Smooth muscle cell (in vitro differentiated cells): ENCODE results near the gene LYSET. TPM values are rescaled to one million over a fixed set of nuclear protein-coding genes. Genes with fewer than 3 reads are reported as not detected.
"Not testable (repeated sequence)": the region's sequence is repeated elsewhere in the genome, so short reads cannot be mapped to it uniquely, and the experiment has no call there.

Experiments
- DNase-seq: peaks from one replicate; lab custom pipeline; 2025; ENCODE audit not compliant: unreplicated experiment; lab: John Stamatoyannopoulos, UW
- H2AFZ ChIP-seq: fragments of 200-600 bp; sonication (generic); 2 replicates; pipeline ENCODE4 v1.6.0; 2016; ENCODE audit warnings: antibody characterized with exemption, low read depth, mild to moderate bottlenecking
- H3F3A ChIP-seq: fragments of 200-600 bp; sonication (generic); 2 replicates; pipeline ENCODE4 v1.6.0; 2017; ENCODE audit warnings: antibody characterized with exemption, low read depth
- H3K27ac ChIP-seq: fragments of 200-600 bp; sonication (generic); 2 replicates; pipeline ENCODE4 v1.5.1; 2016; ENCODE audit warnings: low read depth, mild to moderate bottlenecking
- H3K27me3 ChIP-seq: fragments of 200-600 bp; sonication (generic); 2 replicates; pipeline ENCODE4 v1.6.1; 2016; ENCODE audit warnings: low read depth, mild to moderate bottlenecking
- H3K36me3 ChIP-seq: fragments of 200-600 bp; sonication (generic); 2 replicates; pipeline ENCODE4 v1.5.1; 2016; ENCODE audit warnings: low read depth
- H3K4me1 ChIP-seq: fragments of 200-600 bp; sonication (generic); 2 replicates; pipeline ENCODE4 v1.5.1; 2016; ENCODE audit warnings: low read depth
- H3K4me2 ChIP-seq: fragments of 200-600 bp; sonication (generic); 2 replicates; pipeline ENCODE4 v1.6.0; 2016; ENCODE audit warnings: mild to moderate bottlenecking
- H3K4me3 ChIP-seq: fragments of 200-600 bp; sonication (generic); 2 replicates; pipeline ENCODE4 v1.5.1; 2016; ENCODE audit warnings: mild to moderate bottlenecking
- H3K79me2 ChIP-seq: fragments of 200-600 bp; sonication (generic); 2 replicates; pipeline ENCODE4 v1.6.0; 2016; ENCODE audit warnings: low read depth, mild to moderate bottlenecking
- H3K9ac ChIP-seq: fragments of 200-600 bp; sonication (generic); 2 replicates; pipeline ENCODE4 v1.6.0; 2016; ENCODE audit warnings: low read depth
- H3K9me3 ChIP-seq: fragments of 200-600 bp; sonication (generic); replicated peaks from 2 replicates; pipeline ENCODE4 v1.5.1; 2016; ENCODE audit warnings: low read depth
- H4K20me1 ChIP-seq: fragments of 200-600 bp; sonication (generic); 2 replicates; pipeline ENCODE4 v1.6.0; 2016; ENCODE audit warnings: low read depth
- CTCF ChIP-seq: fragments of 200-600 bp; sonication (generic); IDR thresholded peaks from 2 replicates; pipeline ENCODE4 v1.5.1; 2017; ENCODE audit warnings: borderline replicate concordance, mild to moderate bottlenecking, antibody characterized with exemption; ENCODE audit not compliant: insufficient read depth, poor library complexity, severe bottlenecking
- WGBS: methylation state at CpG from one replicate; pipeline ENCODE4 v1.1.7; 2016; ENCODE audit warnings: low lambda C conversion rate; 5-methylcytosine and 5-hydroxymethylcytosine counted together
- polyA plus RNA-seq: library from polyadenylated mRNA; unstranded; fragments of >200 nt; fragmentation: Nextera tagmentation; extraction: Ambion mirVana; gene quantifications from 2 replicates; pipeline ENCODE4 v1.2.1, GENCODE V29; 2016
- total RNA-seq: library from RNA; depleted of rRNA; stranded (reverse); fragments of >200 nt; gene quantifications from 2 replicates; pipeline ENCODE4 v1.2.3, GENCODE V29; 2014

The LYSET gene
- total RNA-seq (5.2 and 7.9 TPM in 2 replicates), polyA plus RNA-seq (9.2 and 17.9 TPM in 2 replicates)

GRCh38 chr14:93184391-93185348, at the start of gene LYSET, which contains the start of gene MOAP1:
Gene LYSET, plus strand, starts transcription at chr14:93185317. Its CDS starts 89 bp downstream, at chr14:93185406.
Gene MOAP1, minus strand, starts transcription at chr14:93184897. Its CDS starts 655 bp downstream, at chr14:93184242.
- Histone ChIP-seq H4K20me1 (no peaks in the 10 kb centered on the region), H3F3A (peaks cover 3% of the 10 kb centered on the region), H3K27me3 (no peaks in the 10 kb centered on the region), H2AFZ (peak within 1 kb of the TSS; percentile 100), H3K9ac (peak within 1 kb of the TSS; percentile 90), H3K9me3 (no peaks in the 10 kb centered on the region), H3K27ac (peak within 1 kb of the TSS; percentile 96), H3K4me3 (peak within 1 kb of the TSS; percentile 87), H3K4me1 (peaks cover 3% of the 10 kb centered on the region), H3K36me3 (no peaks in the 10 kb centered on the region), H3K79me2 (peaks cover 27% of the 10 kb centered on the region), H3K4me2 (peak within 1 kb of the TSS; percentile 100)
- under 1% methylated on average over 98 of the region's 124 CpGs for WGBS
- peak; percentile 73 for DNase-seq
- TF ChIP-seq CTCF, result no peak

GRCh38 chr14:93135399-93135798, 49.7 kb upstream of the LYSET start:
- H3K9ac ChIP-seq, result no peak overlapping the region

GRCh38 chr14:93136009-93136408, 49.1 kb upstream of the LYSET start:
- Histone ChIP-seq H2AFZ (no peak overlapping the region), H3K4me1 (no peaks in the 10 kb centered on the region), H3K79me2 (no peaks in the 10 kb centered on the region), H3K27me3 (no peaks in the 10 kb centered on the region), H3F3A (no peaks in the 10 kb centered on the region), H3K4me2 (no peak overlapping the region), H3K27ac (no peak overlapping the region), H3K4me3 (no peak overlapping the region), H3K9ac (no peak overlapping the region), H3K9me3 (no peaks in the 10 kb centered on the region), H4K20me1 (no peaks in the 10 kb centered on the region), H3K36me3 (no peaks in the 10 kb centered on the region)
- no peak for DNase-seq
- 86% methylated on average over 8 of the region's 8 CpGs for WGBS
- no peak for TF ChIP-seq CTCF

More at GRCh38 chr14:93135399-93135798, 49.7 kb upstream of the LYSET start:
- Histone ChIP-seq H3K27me3 (no peaks in the 10 kb centered on the region), H3K9me3 (no peaks in the 10 kb centered on the region), H4K20me1 (no peaks in the 10 kb centered on the region), H3K79me2 (no peaks in the 10 kb centered on the region), H3K36me3 (no peaks in the 10 kb centered on the region), H3K4me3 (no peak overlapping the region), H3K4me1 (no peaks in the 10 kb centered on the region), H3F3A (no peaks in the 10 kb centered on the region), H3K4me2 (no peak overlapping the region), H2AFZ (no peak overlapping the region), H3K27ac (no peak overlapping the region)
- no peak for DNase-seq
- TF ChIP-seq CTCF, result no peak
- 95% methylated on average over 5 of the region's 5 CpGs for WGBS

- not testable (repeated sequence) for H2AFZ ChIP-seq, H3K4me3 ChIP-seq, H4K20me1 ChIP-seq, H3K79me2 ChIP-seq, H3F3A ChIP-seq, H3K36me3 ChIP-seq, H3K4me1 ChIP-seq, DNase-seq, H3K27me3 ChIP-seq, H3K4me2 ChIP-seq, H3K9me3 ChIP-seq, H3K27ac ChIP-seq, H3K9ac ChIP-seq
- 82% methylated on average over 13 of the region's 13 CpGs for WGBS
Observed at GRCh38 chr14:93136508-93136907, 48.6 kb upstream of the LYSET start.
